Peyer's patch (tissue), 4 donors: ENCODE measurements around the gene ZNF552. TPM values are rescaled to one million over a fixed set of nuclear protein-coding genes. Genes with fewer than 3 reads are reported as not detected.
A peak's percentile ranks its signal among the peaks of the same experiment; 100 is the strongest.

Experiments
- DNase-seq, 3 donors: peaks; one replicate each; pipeline ENCODE4 v3.0.0-alpha.2; 2017 to 2019
- H3K27ac ChIP-seq, 4 donors: fragments of 200-600 bp; sonication (generic); one replicate each; pipeline ENCODE4 v1.5.1; 2016 to 2019
- H3K27me3 ChIP-seq, 2 donors: fragments of 200-600 bp; sonication (generic); one replicate each; pipeline ENCODE4 v1.5.1; 2019
- H3K36me3 ChIP-seq, 3 donors: fragments of 200-600 bp; sonication (generic); one replicate each; pipeline ENCODE4 v1.5.1; 2016 to 2019
- H3K4me1 ChIP-seq, 4 donors: fragments of 200-600 bp; sonication (generic); one replicate each; pipeline ENCODE4 v1.5.1; 2016 to 2019
- H3K4me3 ChIP-seq, 4 donors: fragments of 200-600 bp; sonication (generic); 1 replicate in 3 of 4; 2 replicates in 1 of 4; pipeline ENCODE4 v1.5.1; 2016 to 2019; ENCODE audit warnings: mild to moderate bottlenecking in 1 of 4
- H3K9me3 ChIP-seq, 4 donors: fragments of 200-600 bp; sonication (generic); one replicate each; pipeline ENCODE4 v1.5.1; 2016 to 2019; ENCODE audit warnings: mild to moderate bottlenecking in 1 of 4
- POLR2A ChIP-seq, 2 donors: fragments of 450-650 bp; IDR thresholded peaks; one replicate each; pipeline ENCODE4 v1.5.1; 2017; ENCODE audit warnings: antibody characterized with exemption in 2 of 2, mild to moderate bottlenecking in 2 of 2, moderate library complexity in 2 of 2
- total RNA-seq, 4 donors: library from RNA; depleted of rRNA; stranded (reverse); fragments of >200 nt; gene quantifications; one replicate each; pipeline ENCODE4 v1.1.0, GENCODE V29; 2016
- TF ChIP-seq, protein P1 (sequence below), 6 experiments: fragments of 450-650 bp in 4 of 6; fragments of 200-600 bp in 2 of 6; sonication (generic) in 1 of 6; IDR thresholded peaks; one replicate each; pipeline ENCODE4 v1.5.1; 2017 to 2019; ENCODE audit warnings: antibody characterized with exemption in 6 of 6, mild to moderate bottlenecking in 3 of 6, moderate library complexity in 1 of 6

Gene ZNF552
- total RNA-seq, 4 donors from 2014 or later = 7.4 to 49.2 (median 37.4) TPM

GRCh38 chr19:57773488-57773887 lies 41.2 kb downstream of the ZNF552 start:
- DNase-seq = no peak
- Histone ChIP-seq H3K4me3 (no peak overlapping the region), H3K9me3 (peaks cover 0 to 63% (median 3%) of the 10 kb centered on the region in 4 donors), H3K27ac (no peak overlapping the region), H3K4me1 (peaks cover 0 to 7% (median 0%) of the 10 kb centered on the region in 4 donors), H3K36me3 (peaks cover 0 to 66% (median 0%) of the 10 kb centered on the region in 3 donors), H3K27me3 (no peaks in the 10 kb centered on the region)
- TF ChIP-seq, protein P1, sequence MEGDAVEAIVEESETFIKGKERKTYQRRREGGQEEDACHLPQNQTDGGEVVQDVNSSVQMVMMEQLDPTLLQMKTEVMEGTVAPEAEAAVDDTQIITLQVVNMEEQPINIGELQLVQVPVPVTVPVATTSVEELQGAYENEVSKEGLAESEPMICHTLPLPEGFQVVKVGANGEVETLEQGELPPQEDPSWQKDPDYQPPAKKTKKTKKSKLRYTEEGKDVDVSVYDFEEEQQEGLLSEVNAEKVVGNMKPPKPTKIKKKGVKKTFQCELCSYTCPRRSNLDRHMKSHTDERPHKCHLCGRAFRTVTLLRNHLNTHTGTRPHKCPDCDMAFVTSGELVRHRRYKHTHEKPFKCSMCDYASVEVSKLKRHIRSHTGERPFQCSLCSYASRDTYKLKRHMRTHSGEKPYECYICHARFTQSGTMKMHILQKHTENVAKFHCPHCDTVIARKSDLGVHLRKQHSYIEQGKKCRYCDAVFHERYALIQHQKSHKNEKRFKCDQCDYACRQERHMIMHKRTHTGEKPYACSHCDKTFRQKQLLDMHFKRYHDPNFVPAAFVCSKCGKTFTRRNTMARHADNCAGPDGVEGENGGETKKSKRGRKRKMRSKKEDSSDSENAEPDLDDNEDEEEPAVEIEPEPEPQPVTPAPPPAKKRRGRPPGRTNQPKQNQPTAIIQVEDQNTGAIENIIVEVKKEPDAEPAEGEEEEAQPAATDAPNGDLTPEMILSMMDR (IDR thresholded peaks at IDR 0.05) = no peak
- TF ChIP-seq POLR2A (IDR thresholded peaks at IDR 0.05) = no peak

DNA sequence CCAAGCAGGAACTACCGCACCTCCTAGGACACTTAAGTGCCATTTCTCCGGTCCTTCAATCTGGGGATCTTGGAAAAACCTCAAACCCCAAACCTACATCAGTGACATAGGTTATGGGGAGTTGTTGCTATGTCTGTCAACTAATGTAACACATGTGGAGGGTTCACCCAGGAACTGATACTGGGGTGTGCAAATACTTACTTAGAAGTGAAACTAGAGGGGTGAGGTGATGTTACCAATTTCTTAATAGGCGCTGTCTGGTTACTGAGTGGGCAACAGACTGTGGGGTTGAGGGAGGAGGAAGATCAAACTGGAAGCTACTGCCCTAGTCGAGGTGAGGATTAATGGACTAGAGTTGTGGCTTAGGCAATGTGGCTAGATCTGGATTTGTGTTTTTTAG lies 43.3 kb downstream of the ZNF552 start:
- no peak overlapping the region for H3K27ac ChIP-seq
- H3K9me3 ChIP-seq = peaks cover 0 to 46% (median 2%) of the 10 kb centered on the region in 4 donors
- peaks cover 0 to 45% (median 0%) of the 10 kb centered on the region in 3 donors for H3K36me3 ChIP-seq
- TF ChIP-seq, protein P1 (IDR thresholded peaks at IDR 0.05) = no peak
- TF ChIP-seq POLR2A (IDR thresholded peaks at IDR 0.05) = no peak
- no peak for DNase-seq
- no peaks in the 10 kb centered on the region for H3K27me3 ChIP-seq
- H3K4me3 ChIP-seq = no peak overlapping the region
- peaks cover 0 to 7% (median 0%) of the 10 kb centered on the region in 4 donors for H3K4me1 ChIP-seq

DNA sequence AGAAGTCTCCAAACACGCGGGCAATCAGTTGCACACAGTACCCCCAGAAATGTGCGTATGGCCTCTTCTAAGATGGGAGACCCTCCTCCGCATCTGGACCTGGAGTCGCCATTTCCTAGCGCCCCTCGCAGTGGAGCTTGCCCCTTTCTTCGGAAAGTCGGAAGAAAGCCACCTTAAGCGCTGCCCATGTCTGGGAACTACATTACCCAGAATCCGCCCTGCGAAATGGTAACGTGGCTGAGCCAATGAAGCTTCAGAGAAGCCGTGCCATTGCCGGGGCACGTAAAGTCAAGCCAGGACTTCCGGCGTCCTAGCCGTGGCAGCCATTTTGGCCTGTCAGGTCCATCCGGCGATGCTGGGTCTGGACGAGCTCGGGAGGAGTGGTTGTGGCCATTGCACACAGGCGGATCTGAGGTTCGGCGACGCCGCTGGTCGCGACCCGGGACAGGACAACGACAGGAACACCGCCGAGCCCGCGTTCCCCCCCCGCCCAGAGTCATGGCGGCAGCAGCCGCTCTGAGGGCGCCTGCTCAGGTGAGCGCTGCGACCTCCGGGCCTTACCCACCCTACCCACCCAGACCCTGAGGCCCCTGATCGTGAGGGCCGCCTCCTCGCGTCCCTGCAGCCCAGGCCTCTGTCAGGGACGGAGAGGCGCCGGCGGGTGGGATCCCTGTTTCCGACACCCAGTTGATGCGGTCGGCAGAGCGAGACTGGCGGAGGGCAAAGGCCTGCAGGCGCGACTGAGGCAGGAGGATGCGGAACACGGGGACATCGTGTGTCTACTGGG lies 45.2 kb downstream of the ZNF552 start, which contains the start of gene ZNF586:
Gene ZNF586, plus strand, starts transcription at position 332 of the 787 bp plus-strand sequence. Its CDS starts 167 bp downstream, at position 499.
- DNase-seq = peak; percentile 86 to 95 (median 88)
- peak within 1 kb of the TSS; percentile 76 to 97 (median 84) for H3K4me3 ChIP-seq
- TF ChIP-seq POLR2A (IDR thresholded peaks at IDR 0.05) = peak; percentile 45
- TF ChIP-seq, protein P1 (IDR thresholded peaks at IDR 0.05) = no peak
- peaks cover 0 to 26% (median 0%) of the 10 kb centered on the region in 3 donors for H3K36me3 ChIP-seq
- H3K4me1 ChIP-seq = peaks cover 0 to 7% (median 0%) of the 10 kb centered on the region in 4 donors
- peak within 1 kb of the TSS; percentile 70 to 86 (median 85) for H3K27ac ChIP-seq
- H3K27me3 ChIP-seq = no peaks in the 10 kb centered on the region
- H3K9me3 ChIP-seq = peaks cover 0 to 41% (median 2%) of the 10 kb centered on the region in 4 donors

- no peak for DNase-seq
- no peaks in the 10 kb centered on the region for H3K27me3 ChIP-seq
- H3K27ac ChIP-seq = no peak overlapping the region
- TF ChIP-seq POLR2A (IDR thresholded peaks at IDR 0.05) = no peak
- TF ChIP-seq, protein P1 (IDR thresholded peaks at IDR 0.05) = no peak
- H3K36me3 ChIP-seq = peaks cover 0 to 81% (median 0%) of the 10 kb centered on the region in 3 donors
- H3K4me3 ChIP-seq = no peak overlapping the region
- peaks cover 0 to 67% (median under 1%) of the 10 kb centered on the region in 4 donors for H3K9me3 ChIP-seq
- H3K4me1 ChIP-seq = no peaks in the 10 kb centered on the region
Measured at GRCh38 chr19:57759096-57759495, 55.6 kb downstream of the ZNF552 start.

DNA sequence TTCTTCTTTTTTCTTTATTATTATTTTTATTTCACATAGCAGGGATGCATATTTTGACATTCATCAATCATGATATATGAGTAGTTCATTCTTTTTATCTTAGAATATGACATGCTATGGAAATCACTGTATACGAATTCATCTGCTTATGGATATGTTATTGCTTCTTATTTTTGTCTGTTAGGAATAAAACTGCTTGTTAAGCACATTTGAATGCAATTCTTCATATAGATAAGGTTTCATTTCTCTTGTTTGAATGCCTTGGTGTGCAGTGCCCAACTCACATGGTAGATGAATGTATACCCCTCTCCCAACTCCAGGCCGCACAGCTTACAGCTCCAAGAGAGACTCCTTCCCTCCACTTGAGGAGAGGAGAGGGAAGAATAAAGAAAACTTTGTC lies 56.8 kb downstream of the ZNF552 start:
- H3K27ac ChIP-seq = no peak overlapping the region
- H3K27me3 ChIP-seq = no peaks in the 10 kb centered on the region
- H3K9me3 ChIP-seq = peaks cover 0 to 79% (median 6%) of the 10 kb centered on the region in 4 donors
- TF ChIP-seq, protein P1 (IDR thresholded peaks at IDR 0.05) = no peak
- TF ChIP-seq POLR2A (IDR thresholded peaks at IDR 0.05) = no peak
- H3K4me1 ChIP-seq = no peaks in the 10 kb centered on the region
- H3K4me3 ChIP-seq = no peak overlapping the region
- DNase-seq = no peak
- peaks cover 0 to 85% (median 6%) of the 10 kb centered on the region in 3 donors for H3K36me3 ChIP-seq

Other genes starting within 250 kb of the ZNF552 start
- gene ZNF416, start 236.0 kb downstream of the ZNF552 start, total RNA-seq = 1 to 10 TPM; 1.9 to 5.8 (median 2.9) TPM
- 1 to 10 TPM in 3 of 4 donors, under 1 TPM in 1; 0.54 to 6.6 (median 1.9) TPM for gene ZIK1, start 230.8 kb downstream of the ZNF552 start, total RNA-seq
- gene ZNF530, start 215.0 kb downstream of the ZNF552 start, total RNA-seq = 1 to 10 TPM in 3 of 4 donors, under 1 TPM in 1; 0.76 to 4.1 (median 1.8) TPM
- gene ZNF134, start 200.7 kb downstream of the ZNF552 start, total RNA-seq = 10 to 100 TPM in 2 of 4 donors, 1 to 10 TPM in 2; 9.6 to 18.9 (median 12.8) TPM
- 10 to 100 TPM in 3 of 4 donors, 1 to 10 TPM in 1; 8.8 to 20.6 (median 16.8) TPM for gene ZNF211, start 181.7 kb downstream of the ZNF552 start, total RNA-seq
- not detected for gene ZSCAN4, start 146.0 kb downstream of the ZNF552 start, total RNA-seq
- 10 to 100 TPM in 3 of 4 donors, 1 to 10 TPM in 1; 9.1 to 17.9 (median 12.5) TPM for gene ZNF551, start 132.9 kb downstream of the ZNF552 start, total RNA-seq
- 1 to 10 TPM in 2 of 4 donors, under 1 TPM in 2; 0.57 to 5.0 (median 1.3) TPM for gene ZNF154, start 105.7 kb downstream of the ZNF552 start, total RNA-seq
- 1 to 10 TPM; 2.6 to 5.0 (median 3.7) TPM for gene ZNF671, start 87.3 kb downstream of the ZNF552 start, total RNA-seq
- gene ZNF776, start 68.1 kb downstream of the ZNF552 start, total RNA-seq = 10 to 100 TPM; 11.3 to 25.6 (median 15.8) TPM
- gene ZNF586, start 45.2 kb downstream of the ZNF552 start, total RNA-seq = 10 to 100 TPM; 14.2 to 39.6 (median 23.8) TPM
- 10 to 100 TPM; 19.3 to 32.4 (median 25.0) TPM for gene ZNF587B, start 15.4 kb upstream of the ZNF552 start, total RNA-seq
- 10 to 100 TPM; 35.7 to 74.7 (median 62.8) TPM for gene ZNF587, start 34.9 kb upstream of the ZNF552 start, total RNA-seq
- 10 to 100 TPM; 15.9 to 49.5 (median 30.8) TPM for gene ZNF814, start 74.1 kb upstream of the ZNF552 start, total RNA-seq
- gene ZNF417, start 101.7 kb upstream of the ZNF552 start, total RNA-seq = 10 to 100 TPM; 13.5 to 54.5 (median 19.0) TPM
- gene ZNF418, start 120.5 kb upstream of the ZNF552 start, total RNA-seq = 10 to 100 TPM in 1 of 4 donors, 1 to 10 TPM in 2, under 1 TPM in 1; 0.88 to 16.5 (median 2.4) TPM
- gene ZNF256, start 132.8 kb upstream of the ZNF552 start, total RNA-seq = 1 to 10 TPM; 2.7 to 6.2 (median 6.0) TPM
- gene C19orf18, start 159.6 kb upstream of the ZNF552 start, total RNA-seq = 1 to 10 TPM in 2 of 4 donors, not detected in 2; 3.1 to 4.0 TPM
- 10 to 100 TPM; 18.4 to 29.7 (median 20.3) TPM for gene ZNF606, start 187.9 kb upstream of the ZNF552 start, total RNA-seq
- not detected for gene ZSCAN1, start 219.1 kb upstream of the ZNF552 start, total RNA-seq
- 1 to 10 TPM; 1.2 to 6.6 (median 4.0) TPM for gene ZNF135, start 244.4 kb upstream of the ZNF552 start, total RNA-seq